Adrenal gland (tissue), 12 donors: Measurements from ENCODE around the gene EHD1. TPM values are rescaled to one million over a fixed set of nuclear protein-coding genes. Genes with fewer than 3 reads are reported as not detected.

ENCODE experiments used
- DNase-seq, 7 donors: peaks; one replicate each; pipeline ENCODE4 v3.0.0-alpha.2; 2019 to 2020
- H3K27ac ChIP-seq, 5 donors: fragments of 200-600 bp; sonication (generic) in 4 of 5; 1 replicate in 3 of 5; 2 replicates in 2 of 5; pipeline versions ENCODE4 v1.5.1 to v1.8.0; 2016 to 2020; ENCODE audit warnings: mild to moderate bottlenecking in 1 of 5
- H3K27me3 ChIP-seq: fragments of 200-600 bp; 2 replicates; pipeline ENCODE4 v1.8.0; 2021
- H3K36me3 ChIP-seq, 2 donors: fragments of 200-600 bp; replicated peaks in 1 of 2; 1 replicate in 1 of 2; 2 replicates in 1 of 2; pipeline versions ENCODE4 v1.5.1 to v1.8.0; 2018 to 2022
- H3K4me1 ChIP-seq, 2 donors: fragments of 200-600 bp; replicated peaks in 1 of 2; 1 replicate in 1 of 2; 2 replicates in 1 of 2; pipeline versions ENCODE4 v1.5.1 to v1.8.0; 2018 to 2021
- H3K4me3 ChIP-seq, 4 donors: fragments of 200-600 bp; sonication (generic) in 3 of 4; one replicate each; pipeline ENCODE4 v1.5.1; 2016 to 2018
- H3K9me3 ChIP-seq, 3 donors: fragments of 200-600 bp; sonication (generic) in 1 of 3; replicated peaks in 1 of 3; 1 replicate in 2 of 3; 2 replicates in 1 of 3; pipeline versions ENCODE4 v1.5.1 to v1.8.0; 2016 to 2021
- POLR2A ChIP-seq, 2 donors: fragments of 450-650 bp; IDR thresholded peaks; one replicate each; pipeline ENCODE4 v1.6.1; 2017; ENCODE audit warnings: antibody characterized with exemption in 2 of 2, mild to moderate bottlenecking in 2 of 2, moderate library complexity in 1 of 2
- WGBS, 4 donors: extraction: QIAGEN DNeasy Blood & Tissue Kit in 2 of 4; methylation state at CpG; one replicate each; pipeline versions ENCODE4 v1.1.5 to v1.1.7; 2013 to 2017; 5-methylcytosine and 5-hydroxymethylcytosine counted together
- intact Hi-C, 2 donors: fragments of 100-400 bp; cut with DNase I; formaldehyde crosslinking; loops; one replicate each; pipeline versions ENCODE4 v1.14.1 to v1.15.0; 2022 to 2023
- polyA plus RNA-seq, 3 donors: library from polyadenylated mRNA; stranded (reverse); fragments of 200-250 nt in 2 of 3; fragments of 350-450 nt in 1 of 3; fragmentation: Illumina TruSeq in 1 of 3; extraction: RNeasy Lipid Tissue Mini Kit (QIAGEN cat#74804) in 1 of 3; gene quantifications; one replicate each; pipeline ENCODE4 v1.2.3, GENCODE V29; 2013 to 2014
- total RNA-seq, 9 donors: library from RNA; depleted of rRNA in 4 of 9; stranded (reverse); fragments of >200 nt in 4 of 9; fragments of 120-200 nt in 1 of 9; fragmentation: NEBNext Ultra II Directional in 1 of 9; extraction: Animal tissue kit (Norgen Biotek cat#: 25700) in 1 of 9; gene quantifications; one replicate each; pipeline versions ENCODE4 v1.1.0 to v1.2.4, GENCODE V29; 2013 to 2023
- TF ChIP-seq, protein P1 (sequence below), 6 experiments: fragments of 450-650 bp in 4 of 6; fragments of 200-600 bp in 2 of 6; sonication (generic) in 1 of 6; IDR thresholded peaks; 1 replicate in 5 of 6; 2 replicates in 1 of 6; pipeline versions ENCODE4 v1.5.1 to v1.8.0; 2016 to 2021; ENCODE audit warnings: antibody characterized with exemption in 6 of 6, mild to moderate bottlenecking in 2 of 6, moderate library complexity in 1 of 6
- donor health status: healthy with polysubstance abuse.
- donor health status: Bipolar disorder and iron deficiency.
- donor health status: DM: yes; HTN: yes; CAD: no.
- donor health status: DM: no; HTN: no; CAD: no.
- donor health status: DM: no; HTN: no; CAD: no.
- donor health status: DM: yes; HTN: yes; CAD: no.

The EHD1 gene
- total and polyA plus RNA-seq, 12 donors: 14.3 to 107 (median 52.9) TPM

DNA sequence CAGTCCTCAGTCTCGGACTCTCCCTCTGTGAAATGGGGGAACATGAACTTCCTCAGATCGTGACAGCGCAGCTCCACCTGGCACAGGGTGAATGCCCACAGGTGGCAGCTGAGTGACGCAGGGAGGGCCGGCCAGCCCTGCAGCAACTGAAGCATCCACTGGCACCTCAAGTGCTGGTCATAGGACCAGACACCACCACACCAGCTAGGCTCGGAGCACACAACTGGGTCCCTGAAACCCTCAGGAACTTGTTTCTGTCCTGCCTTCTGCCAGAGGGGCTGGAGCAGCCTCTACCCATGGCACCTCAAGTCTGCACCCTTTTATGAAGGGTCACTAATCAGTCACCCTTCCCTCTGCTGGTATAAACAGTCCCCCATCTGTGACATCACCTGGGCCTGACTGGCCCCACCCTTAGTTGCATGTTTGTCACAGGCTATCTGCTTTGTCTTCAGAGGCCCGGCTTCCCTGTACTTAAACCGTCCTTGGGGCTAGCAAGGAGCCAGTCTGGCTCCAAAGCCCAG lies 26.5 kb downstream of the EHD1 start:
- peaks cover 0 to 17% of the 10 kb centered on the region in 2 donors for H3K36me3 ChIP-seq
- H3K27ac ChIP-seq: no peak overlapping the region
- H3K9me3 ChIP-seq: no peaks in the 10 kb centered on the region
- intact Hi-C loops: no loop called here
- no peak for TF ChIP-seq POLR2A (IDR thresholded peaks at IDR 0.05)
- TF ChIP-seq, protein P1, sequence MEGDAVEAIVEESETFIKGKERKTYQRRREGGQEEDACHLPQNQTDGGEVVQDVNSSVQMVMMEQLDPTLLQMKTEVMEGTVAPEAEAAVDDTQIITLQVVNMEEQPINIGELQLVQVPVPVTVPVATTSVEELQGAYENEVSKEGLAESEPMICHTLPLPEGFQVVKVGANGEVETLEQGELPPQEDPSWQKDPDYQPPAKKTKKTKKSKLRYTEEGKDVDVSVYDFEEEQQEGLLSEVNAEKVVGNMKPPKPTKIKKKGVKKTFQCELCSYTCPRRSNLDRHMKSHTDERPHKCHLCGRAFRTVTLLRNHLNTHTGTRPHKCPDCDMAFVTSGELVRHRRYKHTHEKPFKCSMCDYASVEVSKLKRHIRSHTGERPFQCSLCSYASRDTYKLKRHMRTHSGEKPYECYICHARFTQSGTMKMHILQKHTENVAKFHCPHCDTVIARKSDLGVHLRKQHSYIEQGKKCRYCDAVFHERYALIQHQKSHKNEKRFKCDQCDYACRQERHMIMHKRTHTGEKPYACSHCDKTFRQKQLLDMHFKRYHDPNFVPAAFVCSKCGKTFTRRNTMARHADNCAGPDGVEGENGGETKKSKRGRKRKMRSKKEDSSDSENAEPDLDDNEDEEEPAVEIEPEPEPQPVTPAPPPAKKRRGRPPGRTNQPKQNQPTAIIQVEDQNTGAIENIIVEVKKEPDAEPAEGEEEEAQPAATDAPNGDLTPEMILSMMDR (IDR thresholded peaks at IDR 0.05): no peak
- no peaks in the 10 kb centered on the region for H3K27me3 ChIP-seq
- no peak for DNase-seq
- H3K4me1 ChIP-seq: peaks cover 31 to 34% of the 10 kb centered on the region in 2 donors
- H3K4me3 ChIP-seq: no peak overlapping the region
- WGBS, 4 donors: 83 to 89% (median 87%) methylated on average over 7 to 8 of the region's 8 CpGs

DNA sequence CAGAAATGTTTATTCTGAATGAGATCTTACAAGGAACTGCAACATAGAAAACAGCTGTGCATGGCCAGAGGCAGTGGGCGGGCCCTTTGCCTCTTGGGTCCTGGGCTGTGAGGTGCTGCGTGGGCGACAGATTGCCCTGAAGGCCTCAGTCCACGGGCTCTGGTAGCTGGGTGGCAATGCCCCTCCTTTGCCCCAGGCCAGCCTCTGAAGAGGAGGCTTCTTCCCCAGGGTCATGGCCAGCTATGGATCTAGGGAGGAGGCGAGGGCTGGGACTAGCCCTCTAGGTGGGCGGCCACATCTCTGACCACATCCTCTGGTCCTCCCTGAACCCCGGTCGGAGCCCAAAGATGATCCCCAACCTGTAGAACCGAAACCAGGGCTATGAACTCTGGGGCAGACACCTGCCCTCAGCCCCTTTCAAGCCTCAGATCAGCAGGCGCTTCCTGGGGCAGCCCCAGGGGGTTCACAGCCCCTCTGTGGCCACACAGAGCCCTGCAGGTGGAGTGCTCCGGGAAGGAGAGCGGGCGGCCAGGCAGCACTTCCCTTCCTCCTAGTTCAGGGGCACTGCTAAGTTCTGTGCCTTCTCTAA lies 27.3 kb downstream of the EHD1 start:
- H3K4me1 ChIP-seq: peaks cover 23 to 26% of the 10 kb centered on the region in 2 donors
- H3K36me3 ChIP-seq: peaks cover 0 to 17% of the 10 kb centered on the region in 2 donors
- intact Hi-C loops: no loop called here
- H3K4me3 ChIP-seq: no peak overlapping the region
- H3K27me3 ChIP-seq: no peaks in the 10 kb centered on the region
- no peak for DNase-seq
- H3K27ac ChIP-seq: peak overlapping the region in 1 of 5 donors; percentile 0
- TF ChIP-seq, protein P1 (IDR thresholded peaks at IDR 0.05): no peak
- no peak for TF ChIP-seq POLR2A (IDR thresholded peaks at IDR 0.05)
- no peaks in the 10 kb centered on the region for H3K9me3 ChIP-seq
- WGBS, 4 donors: 61 to 71% (median 64%) methylated on average over 5 to 13 of the region's 13 CpGs

DNA sequence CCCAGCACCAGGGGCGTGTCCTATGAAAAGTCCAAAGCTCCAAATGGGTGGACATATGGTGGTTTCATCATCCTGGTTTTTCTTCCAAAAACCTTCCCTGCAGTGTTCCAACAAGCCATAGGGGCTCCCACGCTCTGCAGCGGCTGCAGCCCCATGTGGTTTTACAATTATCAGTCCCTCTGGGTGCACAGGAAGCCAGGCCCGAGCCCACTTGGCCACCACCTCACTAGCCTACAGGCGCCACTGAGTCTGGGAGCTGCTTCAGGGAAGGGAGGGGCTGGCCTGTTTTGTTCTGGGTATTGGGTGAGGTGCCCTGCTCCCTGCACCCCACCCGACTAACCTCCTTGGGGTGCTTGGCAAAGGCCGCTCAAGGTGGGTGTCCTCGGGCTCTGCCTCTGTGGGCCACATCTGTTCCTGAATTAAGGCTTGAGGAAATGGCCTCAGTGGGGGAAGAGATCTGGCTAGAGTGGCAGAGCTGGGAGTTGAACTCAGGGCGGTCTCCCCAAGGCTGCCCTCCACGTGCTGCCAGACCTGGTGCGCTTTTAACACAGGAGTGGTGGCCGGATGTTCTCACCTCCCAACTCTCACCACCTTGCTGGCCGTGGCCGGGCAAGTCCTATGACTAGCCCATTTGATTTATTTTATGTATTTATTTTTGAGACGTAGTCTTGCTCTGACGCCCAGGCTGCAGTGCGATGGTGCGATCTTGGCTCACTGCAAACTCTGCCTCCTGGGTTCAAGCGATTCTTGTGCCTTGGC lies 28.6 kb downstream of the EHD1 start:
- H3K4me1 ChIP-seq: peaks cover 13 to 14% of the 10 kb centered on the region in 2 donors
- H3K27ac ChIP-seq: peak overlapping the region in 1 of 5 donors; percentile 10

More for the DNA sequence above, 28.6 kb downstream of the EHD1 start:
- Histone ChIP-seq H3K9me3 (no peaks in the 10 kb centered on the region), H3K36me3 (peaks cover 0 to 17% of the 10 kb centered on the region in 2 donors), H3K4me3 (no peak overlapping the region), H3K27me3 (no peaks in the 10 kb centered on the region)
- TF ChIP-seq, protein P1 (IDR thresholded peaks at IDR 0.05): no peak
- no peak for TF ChIP-seq POLR2A (IDR thresholded peaks at IDR 0.05)
- intact Hi-C loops: loop anchor here (5.0 to 10.0 kb wide), 3 partner anchors 43 to 165 kb away; partner anchors contain the start of genes ARL2 (in 1 of the 2) and BATF2 (in 1 of the 2)
- DNase-seq: no peak
- 81 to 87% (median 86%) methylated on average over 14 to 19 of the region's 19 CpGs for WGBS, 4 donors
